ENCODE results near the gene ZBTB16. TPM values are rescaled to one million over a fixed set of nuclear protein-coding genes. Genes with fewer than 3 reads are reported as not detected.
A peak's percentile ranks its signal among the peaks of the same experiment; 100 is the strongest.

Gene ZBTB16, protein sequence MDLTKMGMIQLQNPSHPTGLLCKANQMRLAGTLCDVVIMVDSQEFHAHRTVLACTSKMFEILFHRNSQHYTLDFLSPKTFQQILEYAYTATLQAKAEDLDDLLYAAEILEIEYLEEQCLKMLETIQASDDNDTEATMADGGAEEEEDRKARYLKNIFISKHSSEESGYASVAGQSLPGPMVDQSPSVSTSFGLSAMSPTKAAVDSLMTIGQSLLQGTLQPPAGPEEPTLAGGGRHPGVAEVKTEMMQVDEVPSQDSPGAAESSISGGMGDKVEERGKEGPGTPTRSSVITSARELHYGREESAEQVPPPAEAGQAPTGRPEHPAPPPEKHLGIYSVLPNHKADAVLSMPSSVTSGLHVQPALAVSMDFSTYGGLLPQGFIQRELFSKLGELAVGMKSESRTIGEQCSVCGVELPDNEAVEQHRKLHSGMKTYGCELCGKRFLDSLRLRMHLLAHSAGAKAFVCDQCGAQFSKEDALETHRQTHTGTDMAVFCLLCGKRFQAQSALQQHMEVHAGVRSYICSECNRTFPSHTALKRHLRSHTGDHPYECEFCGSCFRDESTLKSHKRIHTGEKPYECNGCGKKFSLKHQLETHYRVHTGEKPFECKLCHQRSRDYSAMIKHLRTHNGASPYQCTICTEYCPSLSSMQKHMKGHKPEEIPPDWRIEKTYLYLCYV
- total RNA-seq (2021) (0.25 and 0.44 TPM in 2 replicates), Bru-seq, nascent RNA (percentile 11 among the genes with signal in this experiment), BruChase-seq, experiment 1, labeled RNA remaining after a 2-hour chase (percentile 21 among the genes with signal in this experiment), BruChase-seq, experiment 2, labeled RNA remaining after a 6-hour chase (percentile 9 among the genes with signal in this experiment)
- long read RNA-seq, result 0 reads

DNA sequence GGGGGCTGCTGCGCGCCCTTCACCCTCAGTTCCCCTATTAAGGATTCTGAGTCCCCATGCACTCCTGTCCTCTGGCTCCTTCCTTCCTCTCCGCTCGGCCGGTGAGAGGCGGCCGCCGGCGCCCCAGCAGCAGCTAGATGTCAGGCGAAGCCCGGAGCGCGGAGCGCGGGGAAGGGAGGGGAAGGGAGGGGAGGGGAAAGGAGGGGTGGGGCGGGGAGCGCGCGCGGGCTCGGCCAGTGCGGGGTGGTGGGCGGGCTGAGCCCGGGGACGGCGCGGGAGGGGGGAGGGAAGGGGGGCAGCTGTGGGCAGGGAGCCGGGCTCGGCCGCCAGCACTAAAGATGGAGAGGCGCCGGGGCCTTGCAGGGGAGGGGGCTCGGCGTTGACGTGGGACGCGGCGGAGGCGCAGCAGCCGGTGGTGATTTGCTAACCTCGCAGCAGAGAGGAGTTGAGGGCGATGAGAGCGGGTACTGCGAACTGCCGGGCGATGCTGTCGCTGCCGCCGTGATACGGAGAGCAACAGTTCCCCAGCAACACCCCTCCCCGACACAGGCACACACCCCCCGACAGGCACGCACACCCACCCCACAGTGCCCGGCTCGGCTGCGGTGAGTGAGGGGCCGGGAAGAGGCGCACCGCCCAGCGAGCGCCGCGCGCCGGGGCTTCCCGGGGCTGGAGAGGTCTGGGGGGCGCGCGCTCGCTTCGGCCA lies at the start of gene ZBTB16:
Gene ZBTB16, plus strand, starts transcription at position 434 of the 706 bp plus-strand sequence. CDS start 3,590 bp downstream, outside the sequence.
- no peaks in the 10 kb centered on the region for H3F3A ChIP-seq (ENCODE audit: insufficient read depth, low read depth)
- ChIA-PET CTCF (no interaction called here), POLR2A (ENCODE audit: unreplicated experiment) (interaction anchor here (0.6 kb wide), 1 partner anchor 11 kb away, joined by 8 read pairs; no protein-coding TSS in a partner anchor)
- no peaks in the 10 kb centered on the region for H3K9me3 ChIP-seq (ENCODE audit: insufficient read depth, low read depth)
- H2AFZ ChIP-seq, result no peak within 1 kb of the TSS
- H3K4me1 ChIP-seq (replicated peaks; ENCODE audit: insufficient read depth), result no peaks in the 10 kb centered on the region
- intact Hi-C loops (cut with micrococcal nuclease; ENCODE audit: unreplicated experiment), result no loop called here
- H3K27ac ChIP-seq, result no peak within 1 kb of the TSS
- TF ChIP-seq EZH2 (IDR thresholded peaks at IDR 0.05; ENCODE audit: low read depth), result no peak
- TF ChIP-seq, protein P1, sequence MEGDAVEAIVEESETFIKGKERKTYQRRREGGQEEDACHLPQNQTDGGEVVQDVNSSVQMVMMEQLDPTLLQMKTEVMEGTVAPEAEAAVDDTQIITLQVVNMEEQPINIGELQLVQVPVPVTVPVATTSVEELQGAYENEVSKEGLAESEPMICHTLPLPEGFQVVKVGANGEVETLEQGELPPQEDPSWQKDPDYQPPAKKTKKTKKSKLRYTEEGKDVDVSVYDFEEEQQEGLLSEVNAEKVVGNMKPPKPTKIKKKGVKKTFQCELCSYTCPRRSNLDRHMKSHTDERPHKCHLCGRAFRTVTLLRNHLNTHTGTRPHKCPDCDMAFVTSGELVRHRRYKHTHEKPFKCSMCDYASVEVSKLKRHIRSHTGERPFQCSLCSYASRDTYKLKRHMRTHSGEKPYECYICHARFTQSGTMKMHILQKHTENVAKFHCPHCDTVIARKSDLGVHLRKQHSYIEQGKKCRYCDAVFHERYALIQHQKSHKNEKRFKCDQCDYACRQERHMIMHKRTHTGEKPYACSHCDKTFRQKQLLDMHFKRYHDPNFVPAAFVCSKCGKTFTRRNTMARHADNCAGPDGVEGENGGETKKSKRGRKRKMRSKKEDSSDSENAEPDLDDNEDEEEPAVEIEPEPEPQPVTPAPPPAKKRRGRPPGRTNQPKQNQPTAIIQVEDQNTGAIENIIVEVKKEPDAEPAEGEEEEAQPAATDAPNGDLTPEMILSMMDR (conservative IDR thresholded peaks at IDR 0.05), result no peak
- H3K4me2 ChIP-seq, result no peak within 1 kb of the TSS
- no peak within 1 kb of the TSS for H3K4me3 ChIP-seq
- H4K20me1 ChIP-seq (ENCODE audit: insufficient read depth), result no peaks in the 10 kb centered on the region
- no TSS peak for BruUV-seq (replicated peaks)
- no peak for DNase-seq
- H3K9me2 ChIP-seq (ENCODE audit: insufficient read depth), result no peaks in the 10 kb centered on the region
- H3K79me2 ChIP-seq (ENCODE audit: low read depth), result no peaks in the 10 kb centered on the region
- H3K27me3 ChIP-seq (ENCODE audit: insufficient read depth, low read depth), result peaks cover 67% of the 10 kb centered on the region
- no peaks in the 10 kb centered on the region for H3K36me3 ChIP-seq (ENCODE audit: low read depth)

DNA sequence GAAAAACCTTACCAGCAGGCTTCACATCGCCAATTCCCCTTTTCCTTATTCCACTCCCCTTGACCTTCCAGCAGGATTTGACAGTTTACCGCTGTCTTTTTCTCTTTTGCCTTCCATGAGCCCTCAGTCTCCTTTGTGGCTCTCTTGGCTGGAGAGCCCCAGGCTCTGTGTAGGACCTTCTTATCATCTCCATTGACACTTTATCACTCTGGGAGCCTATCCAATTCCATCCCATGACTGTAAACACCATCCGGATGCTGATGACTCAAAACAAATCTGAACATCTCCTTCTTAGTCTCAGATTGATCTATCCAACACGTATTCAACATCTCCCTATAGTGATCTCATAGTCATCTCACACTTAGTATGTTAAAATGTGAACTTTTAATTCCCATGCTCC lies 48.6 kb upstream of the ZBTB16 start:
- POLR2A ChIA-PET (ENCODE audit: unreplicated experiment), result no interaction called here
- intact Hi-C loops (cut with micrococcal nuclease; ENCODE audit: unreplicated experiment), result no loop called here
- Histone ChIP-seq H3K4me3 (no peak overlapping the region), H3K27me3 (ENCODE audit: insufficient read depth, low read depth) (peaks cover 65% of the 10 kb centered on the region), H3K36me3 (ENCODE audit: low read depth) (no peaks in the 10 kb centered on the region), H4K20me1 (ENCODE audit: insufficient read depth) (no peaks in the 10 kb centered on the region), H3K4me2 (no peak overlapping the region), H3K9me3 (ENCODE audit: insufficient read depth, low read depth) (no peaks in the 10 kb centered on the region), H3K79me2 (ENCODE audit: low read depth) (no peaks in the 10 kb centered on the region), H3K9me2 (ENCODE audit: insufficient read depth) (no peaks in the 10 kb centered on the region), H3K4me1 (replicated peaks; ENCODE audit: insufficient read depth) (no peaks in the 10 kb centered on the region), H3F3A (ENCODE audit: insufficient read depth, low read depth) (no peaks in the 10 kb centered on the region), H2AFZ (no peak overlapping the region), H3K27ac (no peak overlapping the region)
- BruUV-seq (replicated peaks), result no TSS peak
- TF ChIP-seq, protein P1 (conservative IDR thresholded peaks at IDR 0.05), result no peak
- no peak for TF ChIP-seq EZH2 (IDR thresholded peaks at IDR 0.05; ENCODE audit: low read depth)
- CTCF ChIA-PET, result no interaction called here
- no peak for DNase-seq

DNA sequence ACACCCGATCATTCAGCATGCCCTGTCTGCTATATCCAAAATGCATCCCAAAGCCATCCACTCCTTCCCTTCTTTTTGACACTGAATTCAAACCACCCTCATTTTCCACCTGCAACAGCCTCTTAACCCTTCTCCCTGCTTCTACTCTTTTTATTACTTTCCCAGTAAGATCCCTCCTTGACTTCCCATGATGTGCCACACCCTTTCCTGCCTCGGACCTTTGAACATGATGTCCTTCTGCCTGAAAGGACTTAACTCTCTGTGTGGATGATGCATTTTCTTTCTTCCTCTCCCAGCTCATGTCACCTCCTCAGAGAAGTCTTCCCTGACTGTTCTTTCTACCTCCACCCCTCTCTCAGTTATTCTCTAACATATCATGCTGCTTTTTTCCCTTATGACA lies 48.1 kb upstream of the ZBTB16 start:
- no peak for DNase-seq
- H3K9me3 ChIP-seq (ENCODE audit: insufficient read depth, low read depth), result no peaks in the 10 kb centered on the region
- H3K4me2 ChIP-seq, result no peak overlapping the region
- intact Hi-C loops (cut with micrococcal nuclease; ENCODE audit: unreplicated experiment), result no loop called here
- H3K4me3 ChIP-seq, result no peak overlapping the region
- no peak for TF ChIP-seq EZH2 (IDR thresholded peaks at IDR 0.05; ENCODE audit: low read depth)
- TF ChIP-seq, protein P1 (conservative IDR thresholded peaks at IDR 0.05), result no peak
- ChIA-PET CTCF (no interaction called here), POLR2A (ENCODE audit: unreplicated experiment) (no interaction called here)
- H3F3A ChIP-seq (ENCODE audit: insufficient read depth, low read depth), result no peaks in the 10 kb centered on the region
- no peak overlapping the region for H2AFZ ChIP-seq
- peaks cover 67% of the 10 kb centered on the region for H3K27me3 ChIP-seq (ENCODE audit: insufficient read depth, low read depth)
- H3K9me2 ChIP-seq (ENCODE audit: insufficient read depth), result no peaks in the 10 kb centered on the region
- BruUV-seq (replicated peaks), result no TSS peak
- no peaks in the 10 kb centered on the region for H4K20me1 ChIP-seq (ENCODE audit: insufficient read depth)
- no peaks in the 10 kb centered on the region for H3K4me1 ChIP-seq (replicated peaks; ENCODE audit: insufficient read depth)
- no peak overlapping the region for H3K27ac ChIP-seq
- H3K79me2 ChIP-seq (ENCODE audit: low read depth), result no peaks in the 10 kb centered on the region
- H3K36me3 ChIP-seq (ENCODE audit: low read depth), result no peaks in the 10 kb centered on the region
